GM12873 (cell line): Measurements from ENCODE around the gene CWF19L1.

ENCODE experiments used
- TF ChIP-seq, protein P1 (sequence below): IDR thresholded peaks from 2 replicates; pipeline ENCODE4 v1.5.1; 2012; ENCODE audit warnings: low read depth, mild to moderate bottlenecking, moderate library complexity, low read length, control low read depth; ENCODE audit not compliant: insufficient read depth; ENCODE audit errors: missing control alignments

Gene CWF19L1

DNA sequence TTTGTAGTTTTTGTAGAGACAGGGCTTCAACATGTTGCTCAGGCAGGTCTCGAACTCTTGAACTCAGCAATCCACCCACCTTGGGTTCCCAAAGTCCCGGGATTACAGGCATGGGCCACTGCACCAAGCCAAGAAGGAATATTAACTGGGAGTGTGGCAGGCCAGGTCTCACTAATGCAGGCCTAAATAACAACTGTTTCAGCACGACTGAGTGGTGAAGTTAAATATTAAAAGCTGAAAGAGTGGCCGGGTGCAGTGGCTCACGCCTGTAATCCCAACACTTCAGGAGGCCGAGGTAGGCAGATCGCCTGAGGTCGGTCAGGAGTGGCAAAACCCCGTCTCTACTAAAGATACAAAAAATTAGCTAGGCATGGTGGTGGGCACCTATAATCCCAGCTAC is 59.2 kb downstream of the CWF19L1 start:
- TF ChIP-seq, protein P1, sequence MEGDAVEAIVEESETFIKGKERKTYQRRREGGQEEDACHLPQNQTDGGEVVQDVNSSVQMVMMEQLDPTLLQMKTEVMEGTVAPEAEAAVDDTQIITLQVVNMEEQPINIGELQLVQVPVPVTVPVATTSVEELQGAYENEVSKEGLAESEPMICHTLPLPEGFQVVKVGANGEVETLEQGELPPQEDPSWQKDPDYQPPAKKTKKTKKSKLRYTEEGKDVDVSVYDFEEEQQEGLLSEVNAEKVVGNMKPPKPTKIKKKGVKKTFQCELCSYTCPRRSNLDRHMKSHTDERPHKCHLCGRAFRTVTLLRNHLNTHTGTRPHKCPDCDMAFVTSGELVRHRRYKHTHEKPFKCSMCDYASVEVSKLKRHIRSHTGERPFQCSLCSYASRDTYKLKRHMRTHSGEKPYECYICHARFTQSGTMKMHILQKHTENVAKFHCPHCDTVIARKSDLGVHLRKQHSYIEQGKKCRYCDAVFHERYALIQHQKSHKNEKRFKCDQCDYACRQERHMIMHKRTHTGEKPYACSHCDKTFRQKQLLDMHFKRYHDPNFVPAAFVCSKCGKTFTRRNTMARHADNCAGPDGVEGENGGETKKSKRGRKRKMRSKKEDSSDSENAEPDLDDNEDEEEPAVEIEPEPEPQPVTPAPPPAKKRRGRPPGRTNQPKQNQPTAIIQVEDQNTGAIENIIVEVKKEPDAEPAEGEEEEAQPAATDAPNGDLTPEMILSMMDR = no peak

DNA sequence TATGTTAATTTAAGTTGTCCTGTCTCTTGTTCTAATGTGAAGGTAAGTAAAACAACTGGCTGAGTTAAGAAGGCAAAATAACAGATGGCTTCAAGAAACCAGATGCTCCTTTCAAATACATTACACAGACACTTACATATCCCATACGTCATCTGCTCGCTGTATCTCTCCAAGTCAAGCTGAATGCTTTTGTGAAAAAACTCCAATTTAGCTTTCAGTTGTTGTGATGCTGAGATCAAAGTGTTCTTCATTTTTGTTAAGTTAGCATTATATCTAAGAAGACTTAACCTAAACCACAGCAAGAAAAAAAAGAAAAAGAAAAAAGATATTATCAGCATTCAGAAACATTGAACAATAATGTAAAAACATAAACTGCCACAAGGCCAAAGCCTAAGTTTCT is 63.1 kb downstream of the CWF19L1 start:
- TF ChIP-seq, protein P1 = no peak

DNA sequence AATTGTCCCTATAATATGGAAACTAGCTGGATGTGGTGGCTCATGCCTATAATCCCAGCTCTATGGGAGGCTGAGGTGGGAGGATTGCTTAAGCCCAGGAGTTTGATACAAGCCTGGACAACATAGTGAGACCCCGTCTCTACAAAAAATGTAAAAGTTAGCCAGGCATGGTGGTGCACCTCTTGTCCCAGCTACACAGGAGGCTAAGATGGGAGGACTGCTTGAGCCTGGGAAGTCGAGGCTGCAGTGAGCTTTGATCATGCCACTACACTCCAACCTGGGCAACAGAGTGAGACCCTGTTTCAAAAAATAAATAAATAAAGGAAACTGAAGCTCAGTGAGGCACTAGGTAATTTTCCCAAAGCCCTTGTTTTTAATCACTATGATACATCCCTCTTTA is 65.9 kb downstream of the CWF19L1 start:
- TF ChIP-seq, protein P1 = no peak

DNA sequence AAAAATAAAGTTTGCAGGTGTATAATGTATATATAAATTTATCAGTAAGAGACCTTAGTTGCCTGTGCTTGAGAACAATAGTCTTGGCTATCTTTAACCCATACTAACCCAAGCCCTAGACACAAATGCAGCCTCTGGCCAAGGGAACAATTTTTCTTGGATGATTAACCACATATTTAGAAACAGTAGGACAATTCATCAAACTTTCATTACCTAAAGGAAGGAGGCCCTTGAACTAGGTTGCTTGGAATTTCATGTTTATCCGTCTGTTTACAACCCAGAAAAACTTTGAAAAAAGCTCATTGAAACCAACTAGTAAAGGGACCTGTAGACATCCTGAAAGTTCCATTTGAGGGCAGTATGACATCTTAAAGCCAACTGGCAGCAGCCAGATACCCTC is 72.7 kb downstream of the CWF19L1 start:
- TF ChIP-seq, protein P1 = no peak

DNA sequence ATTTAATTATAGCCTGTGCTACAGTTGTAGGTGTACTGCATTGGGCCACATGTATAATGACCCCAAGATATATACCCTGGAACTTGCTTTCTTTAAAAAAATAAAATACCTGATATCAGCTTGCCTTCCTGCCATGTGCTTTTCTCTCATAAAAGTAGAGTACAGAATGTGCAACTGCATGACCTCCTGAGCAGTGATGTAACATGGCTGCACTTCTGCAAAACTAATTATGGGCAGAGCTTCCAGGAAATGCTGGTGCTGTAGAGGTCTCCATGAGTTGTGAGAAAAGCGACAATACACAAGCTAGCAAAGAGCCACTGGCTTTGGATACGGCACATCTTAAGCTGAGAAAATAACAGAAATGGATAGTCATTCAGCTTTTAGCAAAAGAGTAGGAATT is 75.1 kb downstream of the CWF19L1 start:
- TF ChIP-seq, protein P1 = no peak

DNA sequence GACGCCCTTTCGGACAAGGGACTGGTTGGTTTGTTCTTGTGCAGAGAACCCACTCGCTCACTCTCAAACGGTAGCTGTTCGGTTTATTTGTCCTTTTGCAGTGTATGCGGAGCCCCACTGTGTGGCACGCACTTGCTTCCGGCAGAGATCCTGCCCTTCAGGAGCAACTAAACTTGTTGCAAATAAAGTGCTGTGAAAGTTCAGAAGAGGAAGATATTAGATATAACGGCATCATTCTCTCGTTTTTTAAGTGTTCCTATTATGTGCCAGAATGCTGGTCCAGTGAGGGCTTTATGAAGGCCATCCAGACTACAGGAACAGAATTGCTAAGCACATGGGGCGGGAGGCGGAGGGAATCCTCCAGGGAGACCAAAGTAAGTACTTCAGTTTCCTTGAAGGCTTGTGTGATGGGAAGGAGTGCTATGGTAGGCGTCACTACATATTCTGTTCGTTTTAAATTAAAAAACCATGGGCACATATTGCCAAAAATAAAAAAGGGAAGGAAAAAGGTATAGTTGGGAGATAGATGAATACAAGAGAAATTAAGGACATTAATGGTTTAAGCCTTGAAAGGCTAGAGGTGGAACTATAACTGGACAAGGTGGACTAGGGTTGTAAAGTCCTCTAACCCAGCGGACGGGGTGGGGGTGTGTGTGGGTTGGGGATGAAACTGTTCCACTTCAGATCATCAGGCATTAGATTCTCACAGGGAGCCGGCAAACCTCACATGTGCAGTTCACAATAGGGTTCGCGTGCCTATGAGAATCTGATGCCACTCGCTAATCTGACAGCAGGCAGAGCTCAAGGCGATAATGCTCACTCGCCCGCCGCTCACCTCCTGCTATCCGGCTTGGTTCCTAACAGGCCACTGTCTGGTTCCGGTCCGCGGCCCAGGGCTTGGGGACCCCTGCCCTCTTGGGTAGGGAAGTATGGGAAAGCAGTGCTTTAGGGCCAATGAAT is 80.9 kb downstream of the CWF19L1 start:
- TF ChIP-seq, protein P1 = no peak

DNA sequence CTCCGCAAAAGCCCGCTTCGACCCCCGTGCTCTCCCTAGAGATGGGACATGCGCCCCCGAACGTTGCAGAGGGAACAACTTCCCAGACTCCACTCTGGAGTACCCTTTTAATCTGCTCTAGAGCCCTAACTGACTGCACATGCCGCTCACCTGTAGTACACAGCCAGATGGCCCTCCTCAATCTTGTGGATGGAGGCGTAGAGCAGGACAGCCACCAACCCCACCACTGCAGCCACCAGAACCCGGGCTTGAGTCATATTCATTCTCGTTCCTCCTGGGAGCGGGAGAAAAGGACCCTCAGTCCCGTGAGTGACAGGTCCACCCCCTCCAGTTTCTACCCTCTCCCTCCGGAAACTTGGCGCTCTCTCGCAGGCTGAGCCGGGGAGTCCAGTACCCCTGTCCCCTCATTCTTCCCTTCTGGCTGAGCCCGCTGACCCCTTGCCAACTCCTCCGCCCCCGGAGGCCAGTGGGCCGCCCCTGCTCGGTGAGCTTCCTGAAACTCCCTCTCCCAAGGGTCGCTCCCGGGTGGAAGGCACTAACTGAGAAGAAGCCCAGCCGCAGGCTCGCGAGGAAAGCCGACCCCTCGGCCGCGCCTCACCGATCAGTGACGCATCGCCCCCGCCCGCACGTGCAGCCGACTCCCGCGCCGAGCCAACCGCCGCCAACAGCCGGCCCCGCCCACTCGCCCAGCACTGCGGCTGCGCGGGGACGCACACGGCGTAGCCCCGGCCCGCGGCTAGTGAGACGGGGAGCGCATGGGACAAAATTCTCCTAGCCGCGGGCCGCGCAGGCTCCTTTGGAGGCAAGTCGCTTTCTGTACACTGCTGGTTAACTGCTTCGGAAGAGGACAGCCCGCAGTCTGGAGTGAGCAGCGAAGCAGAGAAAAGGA is 81.8 kb downstream of the CWF19L1 start, which contains the start of gene ERLIN1:
TSS of gene ERLIN1 (minus strand) at position 666 of the 889 bp plus-strand sequence. CDS start at position 263, 403 bp downstream.
- TF ChIP-seq, protein P1 = no peak
